Stimulated activated CD4-positive, alpha-beta T cell treated with anti-CD3 and anti-CD28 coated beads, TNF-alpha, amount 100 ng/mL, for 24 hours (primary cell): ENCODE measurements around the gene CLDN10.
"Not testable (repeated sequence)": the region's sequence is repeated elsewhere in the genome, so short reads cannot be mapped to it uniquely, and the experiment has no call there.

Source experiments
- DNase-seq, 3 experiments: peaks; one replicate each; pipeline ENCODE4 v3.0.0-alpha.2; 2020; ENCODE audit warnings: low read depth in 3 of 3

Gene CLDN10

DNA sequence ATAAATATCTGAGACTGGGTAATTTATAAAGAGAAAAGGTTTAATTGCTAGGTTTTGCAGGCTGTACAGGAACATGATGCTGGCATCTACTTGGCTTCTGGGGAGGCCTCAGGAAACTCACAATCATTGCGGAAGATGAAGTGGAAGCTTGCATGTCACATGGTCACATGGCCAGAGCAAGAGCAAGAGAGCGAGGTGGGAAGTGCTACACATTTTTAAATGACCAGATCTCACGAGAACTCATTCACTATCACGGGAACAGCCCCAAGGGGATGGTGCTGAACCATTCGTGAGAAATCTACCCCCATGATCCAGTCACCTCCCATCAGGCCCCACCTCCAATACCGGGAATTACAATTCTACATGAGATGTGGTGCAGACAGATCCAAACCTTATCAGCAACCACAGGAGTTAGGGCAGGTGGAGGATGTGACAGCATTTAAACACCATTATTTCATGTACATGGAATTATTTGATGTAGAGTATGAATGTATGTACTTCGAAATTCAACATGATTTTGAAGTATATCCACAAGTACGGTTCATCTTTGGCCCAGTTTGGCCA, 10.5 kb upstream of the CLDN10 start:
- no peak for DNase-seq

DNA sequence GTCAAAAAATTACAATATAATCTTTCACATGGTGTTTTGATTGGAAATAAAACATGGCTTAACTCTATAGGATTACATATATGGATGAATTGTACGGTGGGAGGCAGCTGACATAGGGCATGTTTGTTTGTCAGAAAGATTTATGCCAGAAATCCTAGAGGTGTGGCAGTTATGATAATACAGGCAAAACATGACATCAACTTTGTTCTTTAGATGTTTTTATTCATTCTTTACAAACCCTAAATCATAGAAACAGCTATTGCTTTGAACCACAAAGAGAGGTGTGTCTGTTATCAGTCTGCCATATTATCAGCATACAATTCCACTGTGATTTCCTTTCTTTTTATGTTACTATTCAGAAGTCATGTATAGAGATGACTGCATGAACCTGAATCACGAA, 8.2 kb upstream of the CLDN10 start:
- DNase-seq, result no peak

- DNase-seq, result no peak
These were observed 5.6 kb upstream of the CLDN10 start for GRCh38 chr13:95546919-95547318.

- DNase-seq, result no peak
These were observed 4.9 kb upstream of the CLDN10 start for GRCh38 chr13:95547531-95548167.

- no peak for DNase-seq
These were observed 347 bp upstream of the CLDN10 start for GRCh38 chr13:95552208-95552538.

- DNase-seq, result no peak
These were observed 1.3 kb downstream of the CLDN10 start for GRCh38 chr13:95553581-95554385.

GRCh38 chr13:95557013-95557412, 4.5 kb downstream of the CLDN10 start:
- DNase-seq, result no peak

- no peak for DNase-seq
These were observed 6.6 kb downstream of the CLDN10 start for GRCh38 chr13:95559100-95559499.

DNA sequence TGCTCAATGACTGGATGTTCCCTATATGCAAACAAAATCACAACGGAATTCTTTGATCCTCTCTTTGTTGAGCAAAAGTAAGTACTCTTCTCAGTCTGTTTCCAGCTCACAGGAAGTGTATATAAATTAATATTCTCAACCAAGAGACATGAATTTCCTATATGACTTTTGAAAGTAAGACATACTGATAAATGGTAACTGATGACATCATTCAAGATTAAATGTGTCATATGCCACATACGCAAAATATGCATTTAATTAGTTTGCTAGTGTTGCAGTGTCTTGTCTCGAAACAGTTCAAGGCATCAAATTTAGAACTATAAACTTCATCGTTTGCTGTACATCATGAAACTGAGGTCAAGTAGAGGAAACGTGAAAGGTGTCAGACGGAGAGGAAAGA, 7.9 kb downstream of the CLDN10 start:
- no peak for DNase-seq

- no peak for DNase-seq
These were observed 11.6 kb downstream of the CLDN10 start for GRCh38 chr13:95564091-95564490.

GRCh38 chr13:95564733-95565291, 12.3 kb downstream of the CLDN10 start:
- no peak for DNase-seq

GRCh38 chr13:95565758-95566157, 13.2 kb downstream of the CLDN10 start:
- not testable (repeated sequence) for DNase-seq

DNA sequence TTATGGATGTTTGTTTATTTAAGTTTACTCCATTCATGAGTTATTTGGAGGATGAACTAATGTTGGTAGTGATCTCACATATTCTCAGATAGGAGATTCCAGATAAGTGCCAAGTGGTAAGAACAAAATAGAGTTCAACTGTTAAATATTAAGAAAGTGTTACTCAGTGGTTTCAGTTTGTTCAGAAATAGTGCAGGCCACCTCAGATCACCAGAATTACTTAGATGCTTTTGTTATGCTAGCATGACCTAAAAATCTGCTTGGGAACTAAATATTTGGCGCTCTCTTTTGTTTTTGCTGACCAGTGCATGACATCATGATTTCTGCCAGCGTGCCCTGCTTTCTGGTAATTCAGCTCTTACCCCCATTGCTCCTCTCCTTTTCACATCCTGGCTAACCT, 15.6 kb downstream of the CLDN10 start:
- no peak for DNase-seq

DNA sequence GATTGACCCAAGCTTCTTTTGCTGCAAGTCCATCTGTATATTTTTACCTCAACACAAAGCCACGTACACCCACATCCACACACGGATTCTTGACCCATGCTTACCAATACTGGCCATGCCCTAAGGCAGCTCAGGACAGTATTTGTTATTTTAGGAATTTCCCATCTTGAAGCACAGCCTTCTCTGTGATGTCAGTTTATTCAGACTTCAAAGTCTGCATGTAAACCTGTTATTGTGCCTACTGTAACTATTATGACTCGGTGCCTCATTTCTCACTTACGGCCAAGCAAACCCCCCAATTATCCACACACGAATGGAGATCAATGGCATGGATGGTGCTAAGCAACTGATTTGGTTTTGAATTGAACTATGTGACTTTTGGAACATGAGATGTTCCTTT, 17.5 kb downstream of the CLDN10 start:
- DNase-seq, result no peak

DNA sequence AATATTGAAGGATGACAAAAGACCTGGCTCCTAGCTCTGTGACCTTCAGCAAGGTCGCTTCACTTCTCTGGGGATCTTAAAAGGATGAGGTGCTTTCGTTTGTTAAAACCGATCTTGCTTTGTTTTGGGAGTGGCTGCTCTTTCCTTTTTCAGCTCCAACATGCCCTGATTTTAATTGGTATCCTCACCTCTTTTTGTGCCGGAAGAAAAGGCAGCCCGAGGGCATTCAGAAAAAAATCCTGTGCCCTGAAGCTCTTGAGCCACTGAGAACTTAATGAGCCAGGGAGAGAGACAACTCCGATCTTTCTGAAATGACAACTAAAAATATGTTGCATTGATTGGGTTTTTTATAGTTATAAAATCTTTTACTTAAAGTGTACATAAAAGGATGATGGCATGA, 19.4 kb downstream of the CLDN10 start:
- DNase-seq, result no peak

- no peak for DNase-seq
These were observed 20.7 kb downstream of the CLDN10 start for GRCh38 chr13:95573221-95573620.

DNA sequence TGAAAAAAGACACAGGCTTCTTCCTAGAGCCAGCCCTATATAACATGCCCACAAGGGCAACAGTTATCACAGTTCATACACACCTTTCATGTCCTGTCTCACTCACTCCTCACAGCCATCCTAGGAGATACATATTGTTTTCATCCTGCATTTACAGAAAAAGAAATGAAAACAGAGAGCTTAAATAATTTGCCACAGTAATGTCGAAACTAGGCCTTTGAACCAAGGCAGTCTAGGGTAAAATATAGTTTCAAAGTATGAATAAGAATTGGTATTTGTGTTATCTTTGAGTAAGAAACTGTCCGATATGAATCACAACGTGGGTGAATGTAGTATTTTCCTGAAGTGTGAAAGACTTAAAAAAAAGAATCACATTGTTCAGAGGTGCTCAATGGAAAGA, 26.8 kb downstream of the CLDN10 start:
- no peak for DNase-seq

- no peak for DNase-seq
These were observed 33.3 kb downstream of the CLDN10 start for GRCh38 chr13:95585867-95586266.

- DNase-seq, result no peak
These were observed 35.6 kb downstream of the CLDN10 start for GRCh38 chr13:95588134-95588533.

- DNase-seq, result no peak
These were observed 36.2 kb downstream of the CLDN10 start for GRCh38 chr13:95588721-95589120.

DNA sequence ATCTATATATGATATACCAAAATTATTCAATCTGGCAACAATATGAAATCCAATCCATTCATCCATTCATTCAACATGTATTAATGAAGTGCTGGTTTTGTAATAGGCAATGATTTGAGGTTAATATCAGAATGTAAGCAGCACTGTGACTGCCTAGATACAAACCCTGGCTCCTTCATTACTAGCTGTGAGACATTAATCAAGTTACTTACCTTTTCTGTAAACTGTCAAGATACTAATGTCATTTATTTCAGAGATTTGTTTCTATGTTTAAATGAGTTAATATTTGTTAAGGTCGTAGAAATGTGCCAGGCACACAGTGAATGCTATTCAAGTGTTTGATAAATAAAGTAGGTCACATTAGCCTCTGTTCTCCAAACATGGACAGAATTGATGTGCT, 40.9 kb downstream of the CLDN10 start:
- no peak for DNase-seq

- no peak for DNase-seq
These were observed 44.2 kb downstream of the CLDN10 start for GRCh38 chr13:95596701-95597100.

GRCh38 chr13:95601216-95601615, 48.7 kb downstream of the CLDN10 start:
- DNase-seq, result no peak
